ENCODE data around the gene FAM131A.

FAM131A gene

GRCh38 chr3:184357248-184358123 lies 20.1 kb downstream of the FAM131A start:
- DNase-seq (ENCODE audit: low spot score) = no peak

- DNase-seq (ENCODE audit: low spot score) = no peak
These were observed 20.8 kb downstream of the FAM131A start for GRCh38 chr3:184358124-184358767.

GRCh38 chr3:184358921-184359350 lies 21.5 kb downstream of the FAM131A start:
- no peak for DNase-seq (ENCODE audit: low spot score)

GRCh38 chr3:184359610-184360009 lies 22.2 kb downstream of the FAM131A start:
- DNase-seq (ENCODE audit: low spot score) = no peak

- no peak for DNase-seq (ENCODE audit: low spot score)
These were observed 22.9 kb downstream of the FAM131A start for GRCh38 chr3:184360070-184360928.

GRCh38 chr3:184360929-184361531 lies 23.6 kb downstream of the FAM131A start:
- DNase-seq (ENCODE audit: low spot score) = no peak

GRCh38 chr3:184361532-184361931 lies 24.1 kb downstream of the FAM131A start, which contains the start of the genes CLCN2 and POLR2H:
Gene CLCN2 (minus strand): TSS chr3:184361605. CDS start chr3:184361479, 126 bp downstream.
Gene POLR2H (plus strand): TSS chr3:184361710. CDS start chr3:184363493, 1,783 bp downstream.
- peak; percentile 73 for DNase-seq (ENCODE audit: low spot score)

- peak; percentile 76 for DNase-seq (ENCODE audit: low spot score)
These were observed 24.7 kb downstream of the FAM131A start for GRCh38 chr3:184361932-184362667.

DNA sequence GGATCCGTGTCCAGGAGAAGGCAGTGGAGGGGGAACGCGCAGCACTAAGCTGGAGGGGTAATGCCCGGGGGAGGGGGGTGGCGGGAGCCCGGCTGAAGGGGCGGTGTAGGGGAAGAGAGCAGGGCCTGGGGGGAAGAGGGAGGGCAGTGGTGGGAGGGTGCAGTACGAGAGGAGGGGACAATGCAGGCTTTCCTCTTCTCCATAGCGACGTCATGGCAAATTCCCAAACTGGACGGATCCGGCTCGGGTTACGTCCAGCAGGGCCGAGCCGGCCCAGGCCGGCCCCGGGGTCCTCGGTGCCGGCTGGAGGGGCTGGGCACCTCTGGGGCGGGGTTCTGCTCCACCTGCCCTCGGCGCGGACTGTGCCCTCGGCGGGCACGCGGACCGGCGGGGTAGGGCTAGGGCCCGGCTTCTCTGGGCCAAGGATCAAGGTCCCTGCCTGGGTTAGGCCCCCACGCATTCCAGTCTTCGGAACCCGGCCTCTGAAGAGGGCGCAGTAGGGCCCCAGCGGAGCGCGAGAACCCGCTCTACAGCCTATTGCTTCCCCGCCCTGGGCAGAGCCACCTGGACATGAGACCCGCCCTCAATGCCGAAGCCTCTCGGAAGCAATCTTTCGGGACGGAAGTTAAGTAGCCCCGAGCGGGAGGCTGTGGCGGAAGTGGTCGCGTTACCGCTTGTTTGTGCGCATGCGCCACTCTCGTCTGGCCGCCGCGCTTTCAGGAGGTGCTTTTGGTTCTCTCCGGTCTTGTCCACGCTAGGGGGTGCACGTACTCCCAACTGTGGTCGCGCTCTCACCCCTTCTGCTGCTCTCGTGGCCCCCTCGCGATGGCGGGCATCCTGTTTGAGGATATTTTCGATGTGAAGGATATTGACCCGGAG lies 25.5 kb downstream of the FAM131A start:
- DNase-seq (ENCODE audit: low spot score) = peak; percentile 98

- DNase-seq (ENCODE audit: low spot score) = no peak
These were observed 29.4 kb downstream of the FAM131A start for GRCh38 chr3:184366619-184367289.

GRCh38 chr3:184368116-184368515 lies 30.7 kb downstream of the FAM131A start:
- no peak for DNase-seq (ENCODE audit: low spot score)

GRCh38 chr3:184368586-184369183 lies 31.3 kb downstream of the FAM131A start:
- DNase-seq (ENCODE audit: low spot score) = peak; percentile 23

- peak; percentile 91 for DNase-seq (ENCODE audit: low spot score)
These were observed 34.2 kb downstream of the FAM131A start for GRCh38 chr3:184371570-184372018.

- DNase-seq (ENCODE audit: low spot score) = no peak
These were observed 35.0 kb downstream of the FAM131A start for GRCh38 chr3:184372296-184372821.

GRCh38 chr3:184372911-184373310 lies 35.5 kb downstream of the FAM131A start:
- no peak for DNase-seq (ENCODE audit: low spot score)

- no peak for DNase-seq (ENCODE audit: low spot score)
These were observed 36.0 kb downstream of the FAM131A start for GRCh38 chr3:184373422-184373821.

DNA sequence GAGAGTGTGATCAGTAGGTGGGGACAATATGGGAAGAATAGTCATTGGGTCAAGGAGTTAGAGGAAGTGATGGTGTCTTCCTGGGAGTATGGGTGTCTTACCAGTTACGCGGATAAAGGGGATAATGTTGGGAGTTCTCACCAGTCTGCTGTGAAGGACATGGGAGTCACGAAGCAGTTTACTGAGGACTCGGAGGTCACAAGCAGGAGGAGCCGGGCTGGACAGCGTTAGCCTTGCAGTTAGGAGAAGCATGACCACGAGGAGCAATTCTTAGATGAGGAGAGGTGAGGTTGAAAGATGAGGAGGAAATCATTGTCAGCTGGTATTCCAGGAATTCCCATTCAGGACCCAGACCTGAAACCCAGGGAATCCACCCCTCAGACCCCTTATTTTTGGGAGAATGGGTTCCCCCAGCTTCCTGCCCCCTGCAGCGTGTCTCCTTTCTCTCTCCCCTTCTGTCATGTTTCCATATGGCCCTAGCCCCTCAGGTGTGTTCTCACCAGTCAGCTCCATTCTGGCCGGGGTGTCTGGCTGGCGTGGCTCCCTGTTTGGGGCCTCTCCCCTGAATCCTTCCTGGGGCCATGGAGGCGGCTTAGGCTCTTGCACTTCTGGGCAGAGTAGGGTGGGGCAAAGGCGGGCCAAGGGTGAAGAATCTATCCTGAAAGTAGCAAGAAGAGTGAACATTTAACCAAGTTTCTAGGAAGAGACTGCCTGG lies 38.5 kb downstream of the FAM131A start:
- no peak for DNase-seq (ENCODE audit: low spot score)

DNA sequence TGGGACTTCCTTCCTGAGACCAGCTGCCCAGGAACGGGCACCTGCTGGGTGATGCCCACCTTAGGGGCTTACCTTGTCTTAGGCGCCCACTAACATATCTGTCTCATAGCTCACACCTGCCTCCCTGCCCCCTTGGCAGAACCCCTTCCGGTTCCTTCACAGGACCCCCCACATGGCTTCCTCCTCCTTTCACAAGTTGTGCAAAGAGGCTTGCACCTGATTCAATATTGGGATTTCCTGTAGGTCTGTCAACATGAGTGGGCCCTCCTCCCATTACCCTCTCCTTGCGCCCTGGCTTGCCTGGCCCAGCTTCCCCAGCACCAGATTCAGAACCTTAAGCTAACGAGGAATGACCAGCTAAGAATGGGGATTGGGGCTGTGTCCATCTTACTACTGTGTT lies 40.0 kb downstream of the FAM131A start:
- DNase-seq (ENCODE audit: low spot score) = no peak

All from kidney tubule cell (primary cell).